Measurements from ENCODE around the gene BCDIN3D. TPM values are rescaled to one million over a fixed set of nuclear protein-coding genes. Genes with fewer than 3 reads are reported as not detected.
A peak's percentile ranks its signal among the peaks of the same experiment; 100 is the strongest.

BCDIN3D gene
- total and polyA plus RNA-seq, 10 donors, result 3.3 to 7.4 (median 5.2) TPM

- H3K4me1 ChIP-seq, result peaks cover 0 to 36% (median 11%) of the 10 kb centered on the region in 6 donors
- H3K27ac ChIP-seq, result peak overlapping the region in 5 of 8 donors; percentile 36 to 65 (median 54)
- DNase-seq, result peak; percentile 65
- intact Hi-C loops (cut with DNase I; ENCODE audit: low total_unique reads), result loop anchor here (10.0 kb wide), 1 partner anchor 196 kb away; no protein-coding TSS in a partner anchor
- no peaks in the 10 kb centered on the region for H3K9me3 ChIP-seq
- no peak for TF ChIP-seq POLR2A (IDR thresholded peaks at IDR 0.05)
- TF ChIP-seq CTCF (IDR thresholded peaks at IDR 0.05 in 8 of 11, conservative IDR thresholded peaks at IDR 0.05 in 3 of 11), result no peak
- TF ChIP-seq POLR2AphosphoS5 (IDR thresholded peaks at IDR 0.05), result no peak
- WGBS, 5 donors, result 88 to 96% (median 90%) methylated on average over 16 of the region's 16 CpGs
- H3K4me3 ChIP-seq, result no peak overlapping the region
- H3K27me3 ChIP-seq (replicated peaks in 1 of 7), result peaks cover 0 to 32% (median 0%) of the 10 kb centered on the region in 7 donors
- no peaks in the 10 kb centered on the region for H3K36me3 ChIP-seq
Observed at GRCh38 chr12:49868449-49868848, 25.5 kb upstream of the BCDIN3D start.

GRCh38 chr12:49867570-49868341, 24.9 kb upstream of the BCDIN3D start:
- Histone ChIP-seq H3K4me1 (peaks cover 0 to 32% (median 11%) of the 10 kb centered on the region in 6 donors), H3K36me3 (no peaks in the 10 kb centered on the region), H3K4me3 (no peak overlapping the region), H3K27me3 (replicated peaks in 1 of 7) (peaks cover 0 to 32% (median 0%) of the 10 kb centered on the region in 7 donors), H3K9me3 (no peaks in the 10 kb centered on the region), H3K27ac (peak overlapping the region in 2 of 8 donors; percentile 61 to 65)
- DNase-seq, result peak; percentile 34
- WGBS, 5 donors, result 55 to 66% (median 56%) methylated on average over 11 of the region's 11 CpGs
- intact Hi-C loops (cut with DNase I; ENCODE audit: low total_unique reads), result loop anchor here (10.0 kb wide), 1 partner anchor 197 kb away; no protein-coding TSS in a partner anchor
- TF ChIP-seq POLR2A (IDR thresholded peaks at IDR 0.05), result no peak
- no peak for TF ChIP-seq POLR2AphosphoS5 (IDR thresholded peaks at IDR 0.05)
- TF ChIP-seq CTCF (IDR thresholded peaks at IDR 0.05 in 8 of 11, conservative IDR thresholded peaks at IDR 0.05 in 3 of 11), result no peak

GRCh38 chr12:49866859-49867569, 24.1 kb upstream of the BCDIN3D start:
- no peaks in the 10 kb centered on the region for H3K36me3 ChIP-seq
- peaks cover 0 to 30% (median 11%) of the 10 kb centered on the region in 6 donors for H3K4me1 ChIP-seq
- 35 to 50% (median 44%) methylated on average over 19 of the region's 19 CpGs for whole genome bisulfite sequencing, 5 donors
- H3K27me3 ChIP-seq (replicated peaks in 1 of 7), result peaks cover 0 to 32% (median 0%) of the 10 kb centered on the region in 7 donors
- no peaks in the 10 kb centered on the region for H3K9me3 ChIP-seq
- no peak overlapping the region for H3K27ac ChIP-seq
- DNase-seq, result peak; percentile 88
- TF ChIP-seq CTCF (IDR thresholded peaks at IDR 0.05 in 8 of 11, conservative IDR thresholded peaks at IDR 0.05 in 3 of 11), result peak; percentile 80 to 99 (median 95)
- TF ChIP-seq POLR2AphosphoS5 (IDR thresholded peaks at IDR 0.05), result no peak
- intact Hi-C loops (cut with DNase I; ENCODE audit: low total_unique reads), result loop anchor here (10.0 kb wide), 1 partner anchor 198 kb away; no protein-coding TSS in a partner anchor
- no peak overlapping the region for H3K4me3 ChIP-seq

- no peaks in the 10 kb centered on the region for H3K9me3 ChIP-seq
- H3K27ac ChIP-seq, result no peak overlapping the region
- TF ChIP-seq POLR2AphosphoS5 (IDR thresholded peaks at IDR 0.05) (no peak), CTCF (IDR thresholded peaks at IDR 0.05 in 8 of 11, conservative IDR thresholded peaks at IDR 0.05 in 3 of 11) (no peak), POLR2A (IDR thresholded peaks at IDR 0.05) (no peak)
- WGBS, 5 donors, result 83 to 90% (median 89%) methylated on average over 8 of the region's 8 CpGs
- H3K4me3 ChIP-seq, result no peak overlapping the region
- no peaks in the 10 kb centered on the region for H3K36me3 ChIP-seq
- intact Hi-C loops (cut with DNase I; ENCODE audit: low total_unique reads), result loop anchor here (10.0 kb wide), 1 partner anchor 199 kb away; no protein-coding TSS in a partner anchor
- peaks cover 0 to 30% (median 11%) of the 10 kb centered on the region in 6 donors for H3K4me1 ChIP-seq
- peak; percentile 20 for DNase-seq
- peaks cover 0 to 32% (median 0%) of the 10 kb centered on the region in 7 donors for H3K27me3 ChIP-seq (replicated peaks in 1 of 7)
Observed at GRCh38 chr12:49865782-49866135, 22.9 kb upstream of the BCDIN3D start.

Data from spleen (tissue), 11 donors.